Cortex of kidney (tissue), 1 donor: ENCODE results near the gene TAOK1.

Experiments used
- DNase-seq: peaks from one replicate; lab custom pipeline; 2025; lab: John Stamatoyannopoulos, UW

Gene TAOK1

DNA sequence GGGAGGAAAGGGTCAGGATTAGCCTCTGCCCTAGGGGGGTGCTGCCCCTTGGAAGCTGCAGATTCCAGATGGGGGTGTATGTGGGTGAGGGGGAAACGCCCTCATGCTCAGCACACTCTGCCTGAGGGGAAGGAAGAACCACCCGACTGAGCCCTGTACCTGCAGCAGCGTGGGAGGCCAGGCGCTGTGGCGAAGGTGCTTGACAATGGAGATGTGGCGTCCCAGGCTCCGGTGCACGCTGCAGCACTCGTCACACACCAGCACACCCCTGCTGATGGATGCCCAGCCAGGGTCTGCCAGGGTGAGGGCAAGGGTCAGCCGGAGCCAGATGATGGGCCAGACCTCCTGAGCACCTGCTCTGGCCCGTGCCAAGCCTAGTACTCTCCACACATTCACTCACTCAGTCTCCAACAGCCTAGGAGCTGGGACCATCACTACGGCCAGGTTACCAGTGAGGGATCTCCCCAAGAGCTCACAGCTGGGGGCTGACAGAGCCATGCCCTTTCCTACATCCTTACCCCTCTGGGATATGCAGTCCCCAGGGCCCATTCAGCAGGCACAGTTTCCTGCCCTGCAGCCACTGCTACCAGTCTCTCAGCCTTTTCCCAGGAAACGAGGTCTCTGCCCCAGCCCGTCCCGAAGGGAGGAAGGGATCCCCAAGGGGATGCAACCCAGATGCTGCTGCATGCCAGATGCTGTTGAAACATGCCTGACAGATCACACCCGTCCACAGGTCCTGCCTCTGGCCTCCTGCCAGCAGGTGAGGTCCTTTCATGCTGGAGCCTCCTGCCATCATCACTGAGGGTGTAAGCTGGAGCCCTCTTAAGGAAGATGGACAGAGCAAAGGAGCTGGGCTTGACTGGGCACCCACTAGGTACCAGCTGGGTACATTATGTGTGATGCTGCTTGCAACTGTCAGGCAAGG is 193.4 kb downstream of the TAOK1 start:
- DNase-seq = no peak

GRCh38 chr17:29584452-29585079 is 194.4 kb downstream of the TAOK1 start:
- no peak for DNase-seq

GRCh38 chr17:29585080-29585751 is 195.1 kb downstream of the TAOK1 start:
- DNase-seq = no peak

DNA sequence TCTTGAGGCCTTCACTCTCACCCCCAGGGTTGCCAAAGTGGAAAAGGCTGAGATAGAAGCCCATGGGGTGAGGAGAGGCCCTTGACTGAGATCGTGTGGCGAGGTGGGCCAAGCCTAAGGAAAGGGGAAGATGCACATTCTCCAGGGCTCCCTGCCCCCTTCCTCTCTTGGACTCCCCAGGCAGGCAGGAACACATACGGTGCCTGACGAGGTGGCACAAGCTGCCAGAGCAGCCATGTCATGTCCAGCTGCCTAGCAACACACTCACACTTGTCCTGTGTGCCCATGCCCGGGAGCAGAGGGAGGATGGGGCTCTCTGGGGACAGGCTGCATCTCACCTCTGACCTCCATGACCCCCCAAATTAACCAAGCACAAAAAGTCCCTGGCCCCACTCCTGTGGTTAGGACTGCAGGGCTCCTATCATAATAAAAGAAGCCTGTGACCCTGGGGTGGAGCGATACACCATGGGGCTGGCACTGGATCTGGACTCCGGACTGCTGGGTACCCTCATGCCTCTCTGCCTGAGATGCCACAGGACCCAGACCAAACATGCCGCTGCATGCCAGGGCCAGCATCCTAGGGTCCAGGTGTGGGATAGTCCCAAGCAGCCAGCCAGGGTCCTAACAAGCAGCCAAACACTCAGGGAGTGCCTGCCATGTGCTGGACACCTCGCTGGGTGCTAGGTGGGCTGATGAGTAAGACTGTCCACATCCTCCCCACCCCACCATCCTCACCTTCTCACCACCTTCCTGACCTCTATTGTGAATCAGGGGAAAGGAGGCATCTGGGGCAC is 196.7 kb downstream of the TAOK1 start:
- DNase-seq = no peak

- DNase-seq = no peak
These were observed 197.4 kb downstream of the TAOK1 start for GRCh38 chr17:29587591-29587990.

- no peak for DNase-seq
These were observed 197.9 kb downstream of the TAOK1 start for GRCh38 chr17:29588017-29588561.

DNA sequence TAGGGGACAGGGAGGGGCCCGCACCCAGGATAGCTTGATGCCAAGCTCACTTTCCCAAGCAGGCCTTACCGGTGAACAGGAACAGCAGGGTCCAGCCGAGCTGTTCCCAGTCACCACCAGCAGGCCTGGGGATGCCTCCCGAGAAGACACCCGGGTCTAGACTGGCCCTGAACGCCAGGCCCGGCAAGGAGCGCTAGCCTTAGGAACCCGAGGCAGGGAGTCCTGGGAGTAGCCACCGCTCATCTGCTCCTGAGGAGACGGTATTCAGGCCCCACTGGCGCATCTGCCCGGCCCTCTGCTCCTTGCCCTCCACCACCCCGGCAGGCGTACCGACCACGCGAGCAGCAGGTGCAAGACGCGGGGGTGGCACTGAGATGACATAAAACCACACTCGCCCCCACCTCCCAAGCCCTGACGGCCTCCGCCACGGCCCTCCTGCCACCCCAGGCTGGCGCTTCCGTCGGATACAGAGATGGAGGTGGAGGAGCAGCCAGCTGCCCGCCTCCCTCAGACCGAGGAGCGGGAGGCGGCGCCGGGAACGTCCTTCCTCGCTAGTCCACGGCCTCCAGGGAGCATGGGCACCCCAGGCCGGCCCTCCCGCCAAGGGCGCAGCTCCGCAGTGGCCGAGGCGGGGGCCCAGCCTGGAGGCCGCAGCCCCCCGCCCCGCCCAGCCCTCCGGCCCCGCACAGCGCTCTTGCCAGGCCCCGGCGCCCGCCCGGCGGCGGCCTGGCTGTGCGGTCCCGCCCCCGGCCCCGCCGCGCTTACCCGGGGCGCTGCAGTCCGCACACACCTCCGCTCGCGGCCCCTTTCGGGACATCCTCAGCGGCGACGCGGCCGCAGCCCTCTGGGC is 198.6 kb downstream of the TAOK1 start:
- no peak for DNase-seq

- no peak for DNase-seq
These were observed 199.6 kb downstream of the TAOK1 start, which contains the start of gene GIT1 for GRCh38 chr17:29589524-29590410. Gene GIT1, minus strand, starts transcription at chr17:29589648. Its CDS starts 270 bp downstream, at chr17:29589378.

DNA sequence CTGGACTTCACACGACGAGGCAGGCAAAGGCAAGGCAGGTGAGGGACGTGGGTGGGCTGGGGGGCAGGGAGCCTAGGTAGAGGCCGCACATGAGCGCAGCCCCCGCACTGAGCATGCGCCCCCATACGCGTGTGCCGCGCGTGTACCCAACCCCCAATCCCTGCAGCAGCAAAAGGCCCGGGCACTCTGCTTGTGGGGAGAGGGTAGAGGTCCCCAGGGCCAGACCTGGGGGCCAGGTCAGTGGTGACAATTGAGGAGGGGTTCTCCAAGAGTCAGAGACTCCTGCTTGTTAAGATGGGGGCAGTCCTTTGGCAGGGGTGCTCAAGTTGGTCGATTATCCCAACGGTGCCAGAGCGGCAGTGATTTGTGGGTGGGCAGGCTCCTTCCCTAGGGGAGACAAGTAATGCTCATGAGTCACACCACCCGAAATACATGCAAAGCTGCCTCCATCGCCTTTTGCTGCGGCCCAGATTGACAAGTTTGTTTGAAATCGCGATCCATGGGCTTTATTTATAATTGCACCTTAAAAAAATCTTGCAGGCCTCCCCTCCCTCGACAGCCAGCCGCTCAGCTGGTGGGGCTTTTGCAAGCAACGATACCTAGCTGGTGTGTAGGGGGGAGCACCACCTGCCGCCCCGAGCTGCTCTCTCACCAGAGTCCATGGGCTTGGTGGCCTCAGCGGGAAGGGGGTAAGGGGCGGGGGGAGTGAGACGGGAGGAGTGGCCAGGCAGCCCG is 200.4 kb downstream of the TAOK1 start:
- no peak for DNase-seq

DNA sequence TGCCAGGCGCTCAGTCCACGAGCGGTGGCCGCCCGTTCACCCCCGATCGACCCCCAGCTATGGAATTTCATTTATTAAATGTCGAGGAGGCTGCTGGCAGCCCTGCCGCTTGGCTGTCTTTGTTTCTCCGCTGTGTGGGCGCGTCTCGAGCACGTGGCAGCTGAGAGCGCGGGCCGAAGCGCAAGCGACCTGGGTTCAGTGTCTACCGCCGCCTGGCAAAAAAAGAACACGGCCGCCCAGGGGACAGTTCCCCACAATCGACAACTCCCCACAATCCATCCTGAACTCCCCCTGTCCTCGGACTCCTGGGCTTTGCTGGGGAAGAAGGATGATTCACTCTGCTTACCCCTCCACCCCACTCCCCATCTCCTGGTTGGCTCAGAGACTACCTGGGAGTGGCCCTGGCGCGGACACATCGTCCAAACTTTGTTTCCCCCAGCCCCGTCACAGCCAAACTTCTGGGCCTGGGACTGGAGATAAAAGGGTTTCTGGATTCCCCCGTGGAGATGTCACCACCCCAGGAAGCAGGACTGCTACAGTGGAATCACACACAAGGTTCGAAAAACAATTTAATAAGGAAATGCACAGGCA is 201.1 kb downstream of the TAOK1 start:
- DNase-seq = no peak

DNA sequence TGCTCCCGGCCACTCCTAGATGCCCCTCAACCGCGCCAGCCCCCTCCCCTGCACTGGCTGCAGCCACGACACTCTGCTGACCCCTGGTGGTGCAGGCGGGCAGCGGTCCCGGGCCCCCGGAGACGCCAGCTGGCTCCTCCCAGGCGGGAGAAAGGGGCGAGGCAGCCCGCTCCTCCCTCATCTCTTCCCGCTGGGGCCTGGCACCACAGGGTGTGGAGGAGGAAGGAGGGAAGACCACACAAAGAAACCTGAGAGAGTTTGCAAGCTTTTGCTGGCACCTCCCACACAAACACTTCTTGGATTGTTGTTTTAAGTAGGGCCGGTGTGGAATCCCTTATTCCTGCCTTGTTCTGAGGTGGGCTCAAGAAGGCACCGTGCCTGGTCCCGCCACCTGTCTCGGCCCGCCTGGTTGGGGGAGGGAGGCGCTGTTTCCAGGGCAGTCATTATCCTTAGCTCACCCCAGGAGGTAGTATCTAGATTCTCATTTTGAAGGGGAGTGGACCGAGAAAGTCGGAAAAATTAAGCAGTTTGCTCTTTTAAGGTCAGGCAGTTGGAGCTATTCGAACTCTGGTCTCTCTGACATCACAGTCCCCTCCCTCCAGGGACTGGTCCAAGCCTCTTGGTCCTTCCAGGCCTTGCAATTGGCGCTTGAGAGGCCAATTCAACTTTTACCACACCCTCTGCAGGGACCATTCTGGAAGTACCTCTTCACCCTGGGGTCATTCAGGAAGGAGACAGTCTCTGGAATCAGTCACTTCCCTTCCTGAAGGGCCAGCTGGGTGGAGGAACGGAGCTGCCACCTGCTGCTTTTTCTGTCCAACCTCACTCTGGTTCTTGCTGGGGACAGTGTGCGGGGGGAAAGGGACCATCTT is 201.8 kb downstream of the TAOK1 start:
- DNase-seq = no peak

GRCh38 chr17:29592850-29593551 is 202.8 kb downstream of the TAOK1 start, which contains the start of gene ANKRD13B:
Gene ANKRD13B, plus strand, starts transcription at chr17:29593132. Its CDS starts 490 bp downstream, at chr17:29593622.
- DNase-seq = no peak

DNA sequence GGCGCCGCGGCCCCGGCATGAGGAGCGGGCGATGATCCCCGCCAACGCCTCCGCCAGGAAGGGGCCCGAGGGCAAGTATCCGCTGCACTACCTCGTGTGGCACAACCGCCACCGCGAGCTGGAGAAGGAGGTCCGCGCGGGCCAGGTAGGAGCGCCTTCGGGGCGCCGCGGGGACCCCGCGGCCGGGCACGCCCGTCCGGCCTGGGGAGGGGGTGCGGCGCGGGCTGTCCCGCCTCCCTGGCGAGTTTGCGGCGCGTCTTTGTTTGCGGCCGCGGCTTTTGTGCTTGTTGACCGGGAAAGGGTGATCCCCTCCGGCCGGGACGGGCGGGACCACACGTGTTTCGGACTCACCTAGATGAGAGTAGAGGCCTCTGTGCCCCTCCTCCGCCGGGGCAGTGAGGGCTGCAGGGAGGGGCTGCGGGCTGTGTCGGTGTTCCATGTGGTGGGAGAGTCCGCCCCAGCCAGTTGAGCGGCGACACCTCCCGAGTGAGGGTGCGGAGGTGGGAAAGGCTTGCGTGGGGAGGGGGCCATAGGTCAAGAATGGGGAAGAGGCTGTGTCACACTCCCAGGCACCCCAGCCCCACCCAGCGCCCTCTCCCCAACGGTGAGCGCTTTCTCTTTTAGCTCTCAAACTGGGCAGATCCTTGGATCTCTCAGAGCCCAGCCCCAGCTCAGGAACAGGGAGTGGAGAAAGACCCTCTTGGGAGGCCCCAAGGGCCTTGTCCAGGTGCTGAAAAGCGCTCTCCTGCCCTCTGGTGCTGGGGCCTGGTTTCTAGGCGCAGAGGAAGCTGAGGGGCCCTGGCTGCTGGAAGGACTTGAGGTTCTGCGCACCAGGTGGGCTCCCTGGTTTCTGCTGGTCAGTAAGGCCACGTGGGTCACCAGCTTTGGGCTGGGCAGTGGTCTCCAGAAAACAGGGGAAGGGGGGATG is 203.7 kb downstream of the TAOK1 start:
- no peak for DNase-seq

DNA sequence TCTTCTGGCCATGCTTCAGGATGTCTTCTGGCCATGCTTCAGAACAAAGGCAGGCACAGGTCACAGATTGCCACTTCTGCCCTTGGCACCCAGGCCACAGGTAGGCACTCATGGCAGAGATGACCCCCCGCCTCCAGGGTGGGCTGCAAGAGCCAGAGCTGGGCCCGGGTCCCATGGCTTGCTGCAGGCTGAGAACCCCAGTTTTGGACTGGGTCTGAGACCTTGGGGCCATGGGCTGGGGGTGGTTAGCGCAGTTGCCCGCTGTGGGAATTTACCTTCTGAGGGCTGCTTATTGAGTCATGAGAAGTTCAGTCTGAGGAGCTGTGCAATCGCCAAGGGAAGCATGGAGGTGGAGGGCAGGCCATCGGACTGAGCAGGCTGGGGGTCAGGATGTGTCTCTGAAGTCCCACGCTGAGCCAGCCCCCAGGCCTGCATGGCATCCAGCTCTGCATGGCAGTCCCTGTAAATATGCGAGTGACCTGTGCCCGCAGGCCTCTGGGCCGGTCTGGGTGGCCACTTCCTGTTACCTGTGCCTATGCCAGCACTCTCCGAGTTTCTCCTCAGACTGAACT is 204.4 kb downstream of the TAOK1 start:
- no peak for DNase-seq
